NT2/D1 (cell line): ENCODE results near the gene KLHL1.

Experiments
- SUZ12 ChIP-seq: IDR thresholded peaks from 2 replicates; pipeline ENCODE4 v1.6.1; 2011; ENCODE audit not compliant: insufficient read length, insufficient read depth; ENCODE audit errors: extremely low read depth
- YY1 ChIP-seq: IDR thresholded peaks from 2 replicates; pipeline ENCODE4 v1.6.1; 2011; ENCODE audit not compliant: insufficient read length, insufficient read depth
- ZNF274 ChIP-seq: IDR thresholded peaks from 2 replicates; pipeline ENCODE4 v1.6.1; 2011; ENCODE audit warnings: mild to moderate bottlenecking, low read depth, low read length

DNA sequence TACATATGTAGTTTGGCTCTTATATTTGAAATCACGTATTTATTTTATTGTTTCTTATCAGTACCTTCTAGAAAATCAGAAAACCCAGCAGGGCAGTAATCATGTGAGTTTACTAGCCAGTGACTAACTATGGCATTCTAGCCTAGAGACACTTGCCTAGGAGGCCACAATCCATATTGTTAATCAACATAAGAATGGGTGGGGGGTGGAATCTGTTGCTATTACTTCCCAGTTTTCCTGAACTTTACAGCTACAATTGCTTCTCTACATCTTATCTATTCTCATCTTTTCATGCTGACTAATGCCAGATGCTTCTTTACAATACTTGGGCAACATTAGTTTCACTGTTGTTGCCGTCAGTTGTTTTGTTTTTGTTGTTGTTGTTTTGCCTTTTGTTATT lies 19.3 kb downstream of the KLHL1 start:
- TF ChIP-seq ZNF274 (no peak), YY1 (no peak), SUZ12 (no peak)
